Hypothalamus (tissue), 51 donors: Measurements from ENCODE around the gene C1orf167.

Source experiments
- DNase-seq, 51 donors: peaks; one replicate each; lab custom pipeline; 2025; lab: John Stamatoyannopoulos, UW

C1orf167 gene

DNA sequence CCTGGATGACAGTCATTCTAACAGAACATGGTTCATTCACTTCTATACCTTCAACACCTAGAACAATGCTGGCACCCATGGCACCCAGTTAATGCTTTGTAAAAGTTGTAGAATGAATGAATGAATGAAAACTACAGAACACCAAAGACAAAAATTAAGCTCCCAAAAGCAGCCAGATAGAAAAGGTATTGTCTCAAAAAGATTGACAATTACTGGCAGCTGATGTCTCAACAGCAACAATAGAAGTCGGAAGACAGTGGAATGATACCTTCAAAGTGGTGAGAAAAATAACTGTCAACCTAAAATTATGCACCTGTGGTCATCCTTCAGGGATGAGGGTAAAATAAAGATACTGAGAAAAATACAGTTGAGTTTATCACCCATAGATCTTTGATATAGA is 4.9 kb upstream of the C1orf167 start:
- DNase-seq: no peak

DNA sequence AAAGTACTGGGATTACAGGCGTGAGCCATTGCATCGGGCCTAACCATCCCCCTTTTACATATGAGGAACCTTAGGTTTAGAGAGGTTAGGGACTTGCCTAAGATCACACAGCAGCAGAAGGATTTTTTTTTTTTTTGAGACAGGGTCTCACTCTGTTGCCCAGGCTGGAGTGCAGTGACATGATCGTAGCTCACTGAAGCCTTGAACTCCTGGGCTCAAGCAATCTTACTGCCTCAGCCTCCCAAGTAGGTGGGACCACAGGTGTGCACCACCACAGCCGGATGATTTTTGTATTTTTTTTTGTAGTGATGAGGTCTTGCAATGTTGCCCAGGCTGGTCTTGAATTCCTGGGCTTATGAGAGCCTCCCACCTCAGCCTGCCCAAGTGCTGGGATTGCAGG is 2.2 kb upstream of the C1orf167 start:
- no peak for DNase-seq

DNA sequence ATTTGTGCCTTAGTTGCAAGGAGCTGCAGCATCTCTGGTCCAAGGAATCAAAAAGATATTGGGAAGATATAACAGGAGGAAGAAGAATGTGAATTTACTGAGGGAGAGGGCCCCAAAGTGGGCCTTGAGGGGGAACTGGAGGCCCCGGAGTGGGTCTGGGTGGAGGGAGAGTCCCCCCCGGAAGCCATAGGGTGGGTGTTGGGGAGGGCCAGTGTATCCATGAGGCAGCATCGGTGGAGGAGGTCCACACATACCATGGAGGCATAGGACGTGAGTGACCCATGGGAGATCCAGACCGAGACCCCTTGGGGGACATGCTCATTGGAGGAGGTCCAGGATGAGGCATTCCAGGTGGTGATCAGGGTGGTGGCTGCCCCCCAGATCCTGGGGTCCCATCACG is 708 bp upstream of the C1orf167 start:
- no peak for DNase-seq

DNA sequence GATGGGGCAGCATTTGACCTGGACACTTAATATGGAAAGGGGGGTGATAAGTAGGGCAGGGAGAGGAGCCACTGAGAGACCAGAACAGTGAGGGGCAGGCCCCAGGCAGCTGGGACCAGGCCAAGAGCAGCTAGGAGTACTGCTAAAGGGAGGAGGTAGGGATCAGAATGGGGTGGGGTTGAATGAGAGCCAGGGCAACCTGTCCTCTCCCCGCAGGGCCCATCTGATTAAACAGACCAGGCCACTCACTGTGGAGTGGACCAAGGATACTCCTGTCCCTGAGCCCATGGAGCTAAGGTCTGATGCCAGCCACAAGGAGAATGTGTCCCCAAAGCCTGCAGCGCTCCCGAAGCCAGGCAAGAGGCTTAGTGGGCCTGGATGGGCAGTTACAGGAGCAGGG is 2.1 kb downstream of the C1orf167 start:
- DNase-seq: no peak

DNA sequence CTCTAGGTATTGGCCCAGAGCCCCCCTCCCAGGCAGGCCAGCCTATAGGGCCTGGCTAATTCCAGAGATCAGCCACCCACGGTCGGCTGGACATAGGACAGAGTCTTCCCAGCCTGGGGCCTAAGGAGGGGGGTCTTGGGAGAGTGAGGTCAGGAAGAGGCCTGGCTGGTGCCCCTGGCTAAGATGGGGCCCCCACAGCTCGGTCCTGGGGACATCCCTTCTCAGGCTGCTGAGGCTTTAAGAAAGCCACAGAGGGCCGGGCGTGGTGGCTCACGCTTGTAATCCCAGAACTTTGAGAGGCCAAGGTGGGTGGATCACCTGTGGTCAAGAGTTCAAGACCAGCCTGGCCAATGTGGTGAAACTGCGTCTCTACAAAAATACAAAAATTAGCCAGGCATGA is 2.5 kb downstream of the C1orf167 start:
- DNase-seq: no peak

DNA sequence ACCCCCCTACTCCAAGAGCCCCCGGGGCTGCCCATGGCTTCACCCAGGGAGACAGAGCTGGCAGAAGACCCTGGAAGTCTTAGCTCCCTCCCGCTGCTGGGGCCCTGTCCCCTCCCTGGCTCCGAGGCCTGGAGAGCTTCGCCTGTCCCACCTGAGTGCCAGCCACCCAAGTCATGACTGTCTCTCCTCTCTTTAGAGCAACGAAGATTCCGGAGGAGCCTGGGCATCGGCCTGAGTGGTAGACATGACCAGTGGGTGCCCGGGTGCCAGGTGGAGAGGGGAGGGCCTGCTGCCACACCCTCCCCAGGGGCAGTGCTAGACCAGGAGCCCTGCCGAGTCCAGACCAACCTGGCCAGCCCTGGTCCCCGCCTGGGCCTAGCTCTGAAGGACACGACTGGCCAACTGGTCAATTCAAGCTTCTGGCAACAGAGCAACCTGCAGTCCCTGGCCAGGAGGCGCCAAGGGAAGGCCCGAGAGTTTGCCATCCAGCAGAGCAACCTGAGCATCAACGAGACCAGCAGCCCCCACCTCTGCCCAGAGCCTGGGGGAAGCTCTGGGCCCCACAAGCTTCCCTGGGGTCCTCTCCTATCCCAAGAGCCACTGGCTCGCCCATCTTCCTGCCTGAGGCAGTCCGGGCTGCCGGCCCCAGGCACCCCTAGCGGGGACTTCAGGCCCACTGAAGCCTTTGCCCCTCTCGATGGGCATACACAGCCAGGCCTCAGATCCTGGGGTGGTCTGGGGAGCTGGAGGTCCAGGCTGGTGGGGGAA is 3.9 kb downstream of the C1orf167 start:
- no peak for DNase-seq

DNA sequence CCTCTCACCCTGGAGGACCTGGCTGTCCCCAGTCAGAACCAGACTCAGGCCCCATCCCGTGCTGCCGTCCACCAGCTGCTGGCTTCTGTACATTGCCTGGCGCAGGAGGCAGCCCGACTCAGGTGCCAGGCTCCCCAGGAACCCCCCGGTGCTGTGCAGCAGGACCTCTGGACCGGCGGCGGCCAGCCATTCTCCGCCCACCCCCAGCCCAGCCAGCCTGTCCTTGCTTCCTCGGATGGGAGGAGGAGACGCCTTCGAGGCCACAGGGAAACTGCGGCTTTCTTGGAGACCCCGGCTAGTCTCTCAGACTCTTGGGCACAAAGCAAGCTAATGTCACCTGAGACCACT is 4.4 kb downstream of the C1orf167 start:
- DNase-seq: no peak

DNA sequence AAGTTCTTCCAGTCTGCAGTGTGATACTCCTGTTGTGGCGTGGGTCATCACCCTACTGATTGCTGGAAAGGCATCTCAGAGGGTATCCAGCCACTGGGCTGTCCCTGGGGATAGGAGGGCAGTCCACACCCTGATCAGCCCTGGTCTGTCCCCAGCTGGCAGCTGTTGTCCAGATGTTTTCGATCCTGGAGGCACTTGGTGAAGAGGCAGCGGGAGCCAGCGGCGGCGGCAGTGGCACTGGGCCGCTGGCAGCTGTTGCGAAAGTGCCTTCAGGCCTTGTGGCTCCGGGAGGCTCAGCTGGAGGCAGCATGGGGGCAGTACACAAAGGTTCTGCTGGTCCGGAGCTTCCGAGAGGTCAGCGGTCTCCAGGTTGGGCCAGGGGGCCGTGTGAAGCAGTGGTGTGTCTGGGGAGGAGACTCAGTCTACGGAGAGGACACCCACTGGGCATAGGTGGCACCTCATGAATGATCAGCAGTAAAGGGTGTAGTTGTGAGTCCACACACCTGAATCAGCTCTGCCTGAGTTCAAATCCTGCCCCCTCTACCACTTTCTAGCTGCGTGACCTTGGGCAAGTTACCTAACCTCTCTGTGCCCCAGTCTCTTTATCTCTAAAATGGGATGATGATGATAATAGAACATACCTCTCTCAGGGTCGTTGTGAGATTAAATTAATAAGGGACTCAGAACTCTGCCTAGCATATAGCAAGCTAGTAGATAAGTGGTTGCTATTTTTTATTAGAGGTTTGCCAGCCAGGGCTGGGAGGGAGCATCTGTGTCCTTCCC is 6.1 kb downstream of the C1orf167 start:
- no peak for DNase-seq

DNA sequence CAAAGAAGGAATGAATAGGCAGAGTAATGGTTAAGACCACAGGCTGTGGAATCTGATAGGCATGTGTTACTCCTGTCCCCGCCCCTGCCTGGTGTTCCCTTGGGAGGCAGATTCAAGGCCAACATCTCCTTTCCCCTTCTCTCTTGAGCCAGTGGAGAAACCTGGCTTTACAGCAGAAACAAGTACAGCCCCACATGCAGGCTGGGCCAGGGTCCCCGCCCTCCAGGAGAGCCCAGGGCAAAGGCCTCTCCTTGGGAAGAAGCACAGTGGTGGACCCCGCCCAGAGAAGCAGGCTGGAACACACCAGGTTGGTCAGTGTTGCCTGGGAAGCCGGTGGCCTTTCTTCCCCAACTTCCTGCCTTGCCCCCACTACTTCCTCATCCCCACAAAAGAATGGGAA is 6.8 kb downstream of the C1orf167 start:
- no peak for DNase-seq

DNA sequence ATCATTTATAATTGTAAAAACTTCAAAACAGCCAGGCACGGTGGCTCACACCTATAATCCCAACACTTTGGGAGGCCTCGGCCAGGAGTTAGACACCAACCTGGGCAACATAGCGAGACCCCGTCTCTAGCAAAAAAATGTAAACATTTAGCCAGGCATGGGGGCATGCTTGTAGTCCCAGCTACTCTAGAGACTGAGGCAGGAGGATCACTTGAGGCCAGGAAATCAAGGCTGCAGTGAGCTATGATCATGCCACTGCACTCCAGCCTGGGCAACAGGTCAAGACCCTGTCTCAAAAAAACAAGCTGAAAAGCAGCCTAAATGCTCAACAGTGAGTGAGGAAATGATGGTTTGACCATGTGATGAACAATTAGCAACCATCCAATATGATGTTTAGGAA is 7.3 kb downstream of the C1orf167 start:
- no peak for DNase-seq

DNA sequence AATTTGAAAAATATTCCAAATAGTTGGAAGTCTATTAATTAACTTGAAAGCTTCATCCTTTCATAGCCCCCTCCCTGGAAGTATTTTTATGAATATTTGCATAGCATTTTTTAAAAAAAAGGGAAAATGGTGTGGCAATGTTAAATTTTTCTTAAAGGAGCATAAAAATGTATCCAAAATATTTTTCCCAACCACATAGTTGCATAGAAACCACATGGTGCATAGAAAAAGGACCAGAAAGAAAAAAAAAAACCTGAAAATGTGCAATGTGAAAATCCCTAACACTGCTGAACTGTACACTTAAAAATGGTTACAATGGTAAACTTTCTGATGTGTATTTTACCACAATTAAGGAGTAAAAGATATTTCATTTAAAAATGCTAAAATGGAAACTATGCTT is 8.0 kb downstream of the C1orf167 start:
- DNase-seq: no peak

DNA sequence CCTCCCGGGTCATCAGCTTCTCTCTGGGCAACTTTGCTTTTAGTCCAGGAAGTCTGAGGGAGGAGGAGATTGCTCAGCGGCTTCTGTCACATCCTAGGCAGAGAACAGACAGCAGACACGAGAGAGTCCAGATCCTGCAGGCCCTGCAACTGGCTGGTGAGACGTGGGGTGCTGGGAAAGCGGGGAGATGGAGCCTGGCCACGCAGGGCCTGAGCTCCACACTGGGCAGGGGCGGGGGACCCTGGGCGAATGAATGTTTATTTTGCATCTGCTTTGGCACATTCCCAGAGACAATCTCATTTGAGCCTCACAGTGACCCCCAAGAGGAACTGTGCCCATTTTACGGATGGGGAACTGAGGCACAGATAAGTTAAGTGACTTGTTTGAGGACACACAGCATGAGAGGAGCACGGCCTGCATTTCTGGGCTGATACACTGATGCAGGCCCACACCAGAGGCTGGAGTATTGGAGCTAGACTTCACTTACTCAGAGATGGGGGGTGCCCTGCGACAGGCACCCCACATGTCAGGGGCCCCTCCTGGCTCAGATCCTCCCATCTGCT is 9.6 kb downstream of the C1orf167 start:
- no peak for DNase-seq

DNA sequence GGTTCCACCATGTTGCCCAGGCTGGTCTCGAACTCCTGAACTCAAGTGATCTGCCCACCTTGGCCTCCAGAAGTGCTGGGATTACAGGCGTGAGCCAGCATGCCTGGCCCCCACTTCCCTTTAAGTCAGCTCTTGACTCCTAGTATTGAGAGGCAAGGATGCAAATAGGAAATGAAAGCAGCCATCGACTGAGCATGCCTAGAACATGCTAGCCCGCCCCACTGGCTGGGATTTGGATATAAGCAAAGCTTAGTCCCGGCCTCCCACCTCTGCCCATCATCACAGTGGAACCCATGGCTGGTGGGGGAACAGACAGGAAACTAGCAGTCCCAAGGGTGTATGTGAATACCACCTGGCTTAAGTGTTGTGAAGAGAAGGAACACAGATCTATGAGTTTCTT is 10.5 kb downstream of the C1orf167 start:
- DNase-seq: no peak

DNA sequence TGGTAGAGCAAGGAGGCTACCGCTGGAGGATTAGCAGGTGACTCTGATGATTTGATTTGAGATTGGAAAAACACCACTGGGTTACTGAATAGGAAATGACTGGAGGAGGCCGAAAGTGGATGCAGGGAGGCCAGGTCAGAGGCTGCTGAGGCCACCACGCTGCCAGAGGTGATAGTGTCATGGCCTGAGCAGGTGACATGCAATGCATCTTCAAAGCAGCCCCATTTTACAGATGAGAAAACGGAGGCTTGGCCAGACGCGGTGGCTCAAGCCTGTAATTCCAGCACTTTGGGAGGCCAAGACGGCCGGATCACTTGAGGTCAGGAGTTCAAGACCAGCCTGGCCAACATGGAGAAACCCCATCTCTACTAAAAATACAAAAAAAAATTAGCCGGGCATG is 12.8 kb downstream of the C1orf167 start:
- DNase-seq: no peak

DNA sequence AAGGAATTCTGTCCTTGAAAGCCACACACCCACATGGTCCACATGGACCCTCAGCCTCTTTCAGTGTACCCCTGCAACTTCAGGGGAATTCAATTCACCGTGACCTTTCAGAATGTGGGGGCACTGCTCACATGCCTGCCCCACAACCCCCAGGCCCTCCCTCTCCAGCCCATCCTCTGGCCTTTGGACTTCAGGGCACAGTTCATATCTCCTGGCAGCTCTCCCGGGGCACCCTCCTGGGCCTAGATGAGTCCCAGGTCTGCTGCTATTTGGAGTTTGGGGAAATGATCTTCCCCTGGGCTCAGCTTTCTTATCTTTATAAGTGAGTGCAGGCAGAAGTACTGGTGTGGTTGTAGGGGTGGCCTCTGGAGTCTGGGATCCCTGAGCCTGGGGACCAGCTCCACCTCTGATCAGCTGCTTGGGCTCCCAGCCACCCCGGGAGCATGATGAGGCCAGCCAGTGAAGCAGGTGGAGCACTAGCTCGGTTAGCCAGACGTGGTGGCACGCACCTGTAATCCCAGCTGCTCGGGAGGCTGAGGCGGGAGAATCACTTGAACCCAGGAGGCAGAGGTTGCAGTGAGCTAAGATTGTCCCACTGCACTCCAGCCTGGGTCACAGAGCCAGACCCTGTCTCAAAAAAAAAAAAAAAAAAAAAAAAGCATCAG is 15.8 kb downstream of the C1orf167 start:
- DNase-seq: no peak

DNA sequence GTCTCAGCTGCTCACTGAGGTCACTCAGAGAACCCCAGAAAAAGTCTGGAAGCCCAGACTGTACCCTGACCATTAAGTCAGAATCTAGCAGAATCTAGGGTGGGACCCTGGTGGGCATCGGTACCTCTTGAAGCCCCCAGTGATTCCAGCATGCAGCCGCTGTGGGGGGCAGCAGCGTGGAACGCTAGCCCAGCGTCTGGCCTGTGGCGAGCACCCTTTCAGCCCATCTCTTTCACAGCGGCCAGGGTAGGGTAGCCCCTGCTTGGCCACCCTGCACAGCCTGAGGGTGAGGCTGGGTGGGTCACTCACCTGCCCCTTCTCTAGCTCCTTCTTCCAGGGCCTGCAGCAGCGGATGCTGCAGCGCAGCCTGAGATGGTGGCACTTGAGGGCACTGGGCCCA is 16.3 kb downstream of the C1orf167 start:
- DNase-seq: no peak

DNA sequence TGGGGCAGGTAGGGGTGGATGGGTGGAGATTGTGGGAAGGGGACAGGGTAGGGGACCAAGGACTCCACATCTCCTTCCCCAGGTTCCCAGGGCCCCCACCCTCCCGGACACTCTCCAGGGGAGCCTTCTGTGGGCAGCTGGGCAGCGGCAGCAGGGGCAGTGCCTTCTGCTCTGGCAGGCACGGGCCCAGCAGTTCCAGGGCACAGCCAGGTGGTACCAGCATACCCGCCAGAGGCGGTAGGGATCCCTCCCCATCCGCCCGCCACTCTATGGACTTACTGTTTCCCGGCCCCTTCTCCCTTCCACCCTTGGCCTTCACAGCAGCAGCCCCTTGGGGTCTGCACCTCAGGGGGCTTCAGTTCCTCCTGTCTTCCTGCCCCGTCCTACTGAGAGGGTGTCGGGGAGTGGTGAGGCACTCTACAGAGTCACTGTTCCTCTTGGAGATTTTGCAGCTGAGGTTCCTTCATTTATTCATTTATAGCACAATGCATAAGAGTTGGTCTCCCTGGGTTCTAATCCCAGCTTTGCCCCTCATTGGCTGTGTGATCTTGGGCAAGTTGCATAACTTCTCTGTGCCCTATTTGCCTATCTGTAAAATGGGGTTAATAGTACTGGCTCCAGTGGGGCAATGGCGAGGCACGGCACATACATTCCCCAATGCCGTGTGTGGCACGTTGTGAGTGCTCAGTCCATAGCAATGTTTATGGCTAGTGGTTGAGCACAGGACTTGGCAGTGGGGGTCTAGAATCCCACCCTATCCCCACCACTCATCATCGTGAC is 17.0 kb downstream of the C1orf167 start:
- DNase-seq: no peak

DNA sequence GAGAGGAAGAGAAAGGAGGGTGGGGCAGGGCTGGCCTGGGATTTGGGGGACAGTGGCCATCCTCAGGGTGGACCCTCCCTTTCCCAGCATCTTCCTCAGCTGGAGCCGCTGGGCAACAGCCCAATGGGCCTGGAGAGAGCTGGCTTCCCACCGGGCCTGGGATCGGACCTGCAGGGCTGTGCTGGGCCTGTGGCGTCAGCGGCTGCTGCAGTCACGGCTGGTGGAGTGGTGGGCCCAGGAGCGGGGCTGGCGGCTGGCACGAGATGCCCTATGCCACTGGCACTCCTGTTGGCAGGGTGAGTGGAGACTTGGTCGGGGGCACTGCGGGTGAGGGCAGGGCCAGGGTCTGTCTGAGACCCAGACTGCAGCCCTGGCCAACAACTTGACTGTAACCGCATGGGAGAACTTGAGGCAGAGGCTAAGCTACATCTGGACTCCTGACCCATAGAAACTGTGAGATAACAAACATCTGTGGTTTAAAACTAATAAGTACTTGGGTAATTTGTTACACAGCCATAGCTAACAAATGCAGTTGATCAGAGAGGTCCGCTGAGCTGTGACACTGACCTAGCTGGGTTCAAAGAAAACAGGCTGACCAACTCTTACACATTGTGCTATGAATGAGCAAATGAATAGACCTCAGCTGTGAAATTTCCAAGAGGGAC is 17.9 kb downstream of the C1orf167 start:
- no peak for DNase-seq

DNA sequence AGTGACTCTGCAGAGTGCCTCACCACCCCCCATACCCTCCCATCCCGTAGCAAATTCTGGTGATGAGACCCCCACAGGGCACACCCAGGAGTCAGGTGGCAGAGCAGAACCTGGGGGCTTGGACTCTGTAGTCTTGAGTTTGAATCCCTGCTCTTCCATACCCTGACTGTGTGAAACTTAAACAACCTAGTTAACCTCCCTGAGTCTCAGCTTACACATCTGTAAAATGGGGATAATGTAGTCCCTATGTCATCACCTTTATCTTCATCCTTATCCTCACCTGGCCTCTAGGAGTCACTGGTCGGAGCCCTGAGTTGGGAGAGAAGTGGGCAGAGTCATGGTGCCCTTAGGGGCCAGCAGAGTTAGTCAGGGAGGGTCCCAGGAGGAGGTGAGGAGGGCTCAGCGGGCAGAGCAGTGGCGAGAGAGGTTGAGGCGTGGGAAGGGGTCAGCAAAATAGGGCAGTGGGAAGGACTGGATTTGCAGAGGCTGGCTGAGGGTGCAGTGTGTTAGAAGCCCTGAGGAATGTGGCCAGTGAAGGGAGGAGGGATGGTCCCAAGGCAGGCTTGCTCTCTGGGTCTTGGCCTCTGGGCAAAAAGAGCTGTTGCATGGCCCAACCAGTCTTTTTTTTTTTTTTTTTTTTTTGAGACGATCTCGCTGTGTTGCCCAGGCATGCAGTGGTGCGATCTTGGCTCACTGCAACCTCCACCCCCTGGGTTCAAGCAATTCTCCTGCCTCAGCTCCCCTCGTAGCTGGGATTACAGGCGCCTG is 18.6 kb downstream of the C1orf167 start:
- DNase-seq: no peak
